ENCODE data around the gene PRKCZ. TPM values are rescaled to one million over a fixed set of nuclear protein-coding genes. Genes with fewer than 3 reads are reported as not detected.
"Not testable (repeated sequence)": the region's sequence is repeated elsewhere in the genome, so short reads cannot be mapped to it uniquely, and the experiment has no call there.

The PRKCZ gene
- total and polyA plus RNA-seq, 5 experiments from 2014 or later = 7.8 to 33.9 (median 11.3) TPM

DNA sequence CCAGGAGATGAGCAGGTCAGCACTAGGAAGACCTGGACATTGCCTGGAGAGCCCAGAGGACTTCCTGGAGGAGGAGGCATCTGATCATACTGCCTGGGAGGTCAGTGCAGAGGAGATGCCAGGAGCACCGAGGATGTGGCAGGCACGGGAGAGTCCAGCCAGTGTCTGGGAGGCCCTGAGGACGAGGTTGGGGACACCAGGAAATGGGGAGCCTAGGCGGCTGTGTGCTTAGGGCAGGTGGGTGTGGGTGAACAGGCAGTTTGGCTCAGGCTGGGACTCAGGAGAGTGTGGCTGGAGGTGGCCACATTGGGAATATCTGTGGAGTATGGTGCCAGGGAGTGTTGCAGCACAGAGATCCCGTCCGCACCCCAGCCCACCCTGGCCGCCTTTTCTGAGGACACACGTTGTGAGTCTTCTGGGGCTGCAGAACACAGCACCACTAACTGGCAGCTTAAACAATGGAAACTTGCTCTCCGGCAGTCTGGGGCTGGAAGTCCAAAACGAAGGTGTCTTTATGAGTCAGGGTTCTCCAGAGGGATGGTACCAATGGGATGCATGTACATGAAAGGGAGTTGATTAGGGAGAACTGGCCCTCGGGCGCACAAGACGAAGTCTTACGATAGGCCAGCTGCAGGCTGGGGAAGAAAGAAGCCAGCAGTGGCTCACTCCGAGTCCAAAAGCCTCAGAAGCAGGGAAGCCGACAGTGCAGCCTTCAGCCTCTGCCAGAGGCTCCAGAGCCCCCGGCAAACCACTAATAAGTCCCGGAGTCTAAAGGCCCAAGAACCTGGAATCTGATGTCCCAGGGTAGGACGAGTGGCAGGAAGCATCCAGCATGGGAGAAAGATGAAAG, 86.4 kb downstream of the PRKCZ start:
- no peaks in the 10 kb centered on the region for H3K36me3 Mint-ChIP-seq
- POLR2A ChIA-PET = no interaction called here
- peaks cover 13 to 65% (median 46%) of the 10 kb centered on the region in 4 donors for H3K4me1 Mint-ChIP-seq
- no peaks in the 10 kb centered on the region for H3K27me3 Mint-ChIP-seq
- DNase-seq = peak in 1 of 10 donors; percentile 62
- H3K9me3 Mint-ChIP-seq = no peaks in the 10 kb centered on the region
- peak overlapping the region in 7 of 10 donors; percentile 24 to 83 (median 58) for H3K27ac Mint-ChIP-seq
- no peak for ATAC-seq
- peak overlapping the region in 2 of 10 donors; percentile 50 to 71 for H3K4me3 Mint-ChIP-seq

DNA sequence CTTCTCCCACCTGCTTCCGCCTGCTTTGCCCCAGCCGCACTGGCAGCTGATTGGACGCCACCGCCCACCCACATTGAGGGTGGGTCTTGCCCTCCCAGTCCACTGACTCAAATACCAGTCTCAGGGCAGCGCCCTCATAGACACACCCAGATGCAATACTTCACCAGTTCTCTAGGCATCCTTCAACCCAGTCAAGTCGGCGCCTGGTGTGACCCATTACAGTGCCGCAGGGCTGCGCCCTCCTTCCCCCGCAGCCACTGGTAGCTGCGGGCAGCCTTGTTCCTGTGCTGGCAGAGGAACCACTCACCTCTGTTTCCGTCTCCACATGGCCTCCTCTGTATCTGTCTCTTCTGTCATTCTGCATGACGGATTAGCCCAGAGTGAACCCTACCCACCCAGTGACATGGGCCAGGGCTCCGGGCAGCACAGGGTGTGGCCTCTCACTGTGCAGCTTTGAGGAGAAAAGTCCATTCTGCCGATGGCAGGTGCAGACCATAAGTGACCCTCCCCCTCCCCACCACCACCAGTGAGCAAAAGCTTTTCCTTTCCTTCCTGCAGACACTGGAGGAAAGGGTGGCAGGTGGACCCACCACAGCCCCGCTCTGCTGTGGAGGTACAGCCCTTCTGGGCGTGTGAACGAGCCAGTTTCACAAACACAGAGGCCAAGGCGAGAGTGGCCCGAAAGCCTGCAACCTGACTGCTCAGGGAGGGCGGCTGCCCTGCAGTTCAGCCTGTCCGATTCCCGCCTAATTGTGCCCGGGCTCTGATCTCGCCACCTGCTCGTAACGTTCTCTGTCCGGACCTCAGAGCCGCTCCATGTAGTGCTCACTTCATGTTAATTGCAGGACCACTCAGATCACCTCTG, 87.3 kb downstream of the PRKCZ start:
- Mint-ChIP-seq H3K4me1 (peaks cover 13 to 59% (median 39%) of the 10 kb centered on the region in 4 donors), H3K27me3 (no peaks in the 10 kb centered on the region), H3K27ac (peak overlapping the region in 7 of 10 donors; percentile 63 to 91 (median 83)), H3K9me3 (no peaks in the 10 kb centered on the region), H3K36me3 (no peaks in the 10 kb centered on the region), H3K4me3 (peak overlapping the region in 3 of 10 donors; percentile 37 to 71 (median 51))
- peak in 2 of 10 donors; percentile 28 to 48 for DNase-seq
- no peak for ATAC-seq
- POLR2A ChIA-PET = no interaction called here

DNA sequence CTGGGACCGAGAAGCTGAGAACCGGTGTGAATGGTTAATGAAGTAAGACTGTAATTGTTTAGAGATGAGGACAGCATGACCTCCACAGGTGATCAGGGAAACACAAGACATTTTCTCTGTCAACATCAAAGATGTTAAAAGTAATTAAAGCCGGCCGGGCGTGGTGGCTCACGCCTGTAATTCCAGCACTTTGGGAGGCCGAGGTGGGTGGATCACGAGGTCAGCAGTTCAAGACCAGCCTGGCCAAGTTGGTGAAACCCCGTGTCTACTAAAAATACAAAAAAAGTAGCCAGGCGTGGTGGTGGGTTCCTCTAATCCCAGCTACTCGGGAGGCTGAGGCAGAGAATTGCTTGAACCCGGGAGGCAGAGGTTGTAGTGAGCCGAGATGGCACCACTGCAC, 88.9 kb downstream of the PRKCZ start:
- H3K4me3 Mint-ChIP-seq, H3K9me3 Mint-ChIP-seq, H3K36me3 Mint-ChIP-seq, H3K27me3 Mint-ChIP-seq, DNase-seq, ATAC-seq, H3K27ac Mint-ChIP-seq: not testable (repeated sequence)
- POLR2A ChIA-PET = interaction anchor here (2.5 kb wide), 1 partner anchor 12 kb away, joined by 5 read pairs; no protein-coding TSS in a partner anchor
- peaks cover 10 to 55% (median 36%) of the 10 kb centered on the region in 4 donors for H3K4me1 Mint-ChIP-seq

DNA sequence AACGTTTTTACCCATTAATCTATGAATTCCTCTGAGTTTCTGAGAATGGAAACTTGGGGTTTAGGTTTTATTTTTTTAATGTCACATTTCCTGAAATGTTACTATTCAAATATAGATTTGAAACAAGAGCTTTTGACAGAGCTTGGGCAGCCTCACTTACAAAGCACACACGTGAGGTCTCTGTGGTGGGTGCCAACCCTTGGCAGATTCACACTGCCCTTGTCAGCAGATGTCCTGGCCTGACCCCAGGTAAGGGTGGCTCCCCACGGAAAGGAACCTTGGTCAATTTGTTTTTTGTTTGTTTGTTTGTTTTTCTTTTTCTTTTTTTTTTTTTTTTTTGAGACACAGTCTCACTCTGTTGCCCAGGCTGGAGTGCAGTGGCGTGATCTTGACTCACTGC, 90.8 kb downstream of the PRKCZ start:
- H3K4me1 Mint-ChIP-seq = peaks cover 11 to 58% (median 33%) of the 10 kb centered on the region in 4 donors
- no peak for ATAC-seq
- POLR2A ChIA-PET = interaction anchor here (0.6 to 2.5 kb wide), 3 partner anchors 8 to 10 kb away, joined by 3 to 5 read pairs (median 5); no protein-coding TSS in a partner anchor

DNA sequence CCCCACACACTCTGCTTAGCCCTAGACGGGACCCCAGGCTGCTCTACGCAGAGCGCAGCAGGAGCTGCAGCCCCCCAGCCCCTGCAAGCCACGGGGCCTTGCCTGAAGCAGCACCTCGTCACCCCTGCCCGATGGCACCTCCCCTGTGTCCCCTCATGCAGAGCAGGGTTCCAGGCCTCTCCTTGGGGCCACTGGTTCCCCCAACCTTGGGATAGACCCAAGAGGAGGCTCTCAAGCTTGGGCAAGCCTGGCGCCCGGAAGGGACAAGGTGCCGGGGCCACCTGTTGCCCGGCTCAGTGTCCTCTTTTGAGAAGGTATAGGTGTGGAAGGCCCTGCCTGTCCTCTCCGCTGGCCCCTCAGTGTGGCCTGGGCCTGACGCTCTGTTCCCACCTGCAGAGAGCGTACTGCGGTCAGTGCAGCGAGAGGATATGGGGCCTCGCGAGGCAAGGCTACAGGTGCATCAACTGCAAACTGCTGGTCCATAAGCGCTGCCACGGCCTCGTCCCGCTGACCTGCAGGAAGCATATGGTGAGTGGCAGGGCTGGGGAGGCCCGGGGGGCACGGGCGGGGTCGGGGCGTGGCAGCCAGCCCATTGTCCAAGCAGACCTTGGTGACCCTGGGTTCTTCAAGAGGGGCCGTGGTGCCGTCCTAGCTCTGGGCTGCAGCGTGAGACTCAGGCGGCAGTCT, 93.7 kb downstream of the PRKCZ start:
- H3K27ac Mint-ChIP-seq = peak overlapping the region in 2 of 10 donors; percentile 20 to 59
- H3K4me1 Mint-ChIP-seq = peaks cover 7 to 36% (median 18%) of the 10 kb centered on the region in 4 donors
- no peaks in the 10 kb centered on the region for H3K9me3 Mint-ChIP-seq
- no peaks in the 10 kb centered on the region for H3K27me3 Mint-ChIP-seq
- H3K4me3 Mint-ChIP-seq = no peak overlapping the region
- no peak for ATAC-seq
- DNase-seq = peak in 1 of 10 donors; percentile 52
- H3K36me3 Mint-ChIP-seq = no peaks in the 10 kb centered on the region
- POLR2A ChIA-PET = no interaction called here

More for the DNA sequence above, 90.8 kb downstream of the PRKCZ start:
- H3K27ac Mint-ChIP-seq = no peak overlapping the region
- H3K36me3 Mint-ChIP-seq = no peaks in the 10 kb centered on the region
- H3K4me3 Mint-ChIP-seq = no peak overlapping the region
- no peaks in the 10 kb centered on the region for H3K9me3 Mint-ChIP-seq
- no peaks in the 10 kb centered on the region for H3K27me3 Mint-ChIP-seq
- no peak for DNase-seq

DNA sequence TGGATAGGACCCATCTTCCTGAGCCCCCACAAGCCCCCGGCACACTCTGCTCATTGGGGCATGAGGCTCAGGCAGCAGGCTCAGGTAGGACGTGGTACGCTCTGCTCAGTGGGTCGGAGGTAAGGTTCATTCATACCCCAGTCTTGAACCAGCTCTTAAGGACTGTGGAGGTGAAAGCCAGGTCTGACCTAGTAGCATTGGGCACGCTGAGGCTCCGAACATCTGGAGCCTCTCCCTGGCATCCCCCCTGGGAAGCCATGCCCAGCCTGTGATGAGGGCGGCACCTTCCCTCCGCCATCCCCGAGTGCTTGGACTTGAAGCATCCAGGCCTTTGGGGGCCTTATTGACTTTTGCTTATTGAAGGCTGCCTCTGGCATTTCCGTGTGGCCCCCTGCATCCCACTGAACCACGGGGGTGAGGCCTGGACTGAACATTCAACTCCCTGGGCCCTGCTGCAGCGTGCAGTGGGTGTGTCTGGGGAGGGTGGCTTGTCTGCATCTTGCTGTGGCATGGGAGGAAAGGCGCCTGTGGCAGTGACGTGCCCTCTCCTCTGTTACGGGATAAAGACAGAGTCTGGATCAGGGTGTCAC, 94.4 kb downstream of the PRKCZ start:
- H3K27ac Mint-ChIP-seq = peak overlapping the region in 4 of 10 donors; percentile 25 to 71 (median 57)
- H3K9me3 Mint-ChIP-seq = no peaks in the 10 kb centered on the region
- no peaks in the 10 kb centered on the region for H3K36me3 Mint-ChIP-seq
- DNase-seq (peak in 1 of 10 donors; percentile 45), ATAC-seq (no peak)
- POLR2A ChIA-PET = no interaction called here
- no peaks in the 10 kb centered on the region for H3K27me3 Mint-ChIP-seq
- peaks cover 6 to 35% (median 17%) of the 10 kb centered on the region in 4 donors for H3K4me1 Mint-ChIP-seq
- peak overlapping the region in 1 of 10 donors; percentile 4 for H3K4me3 Mint-ChIP-seq

DNA sequence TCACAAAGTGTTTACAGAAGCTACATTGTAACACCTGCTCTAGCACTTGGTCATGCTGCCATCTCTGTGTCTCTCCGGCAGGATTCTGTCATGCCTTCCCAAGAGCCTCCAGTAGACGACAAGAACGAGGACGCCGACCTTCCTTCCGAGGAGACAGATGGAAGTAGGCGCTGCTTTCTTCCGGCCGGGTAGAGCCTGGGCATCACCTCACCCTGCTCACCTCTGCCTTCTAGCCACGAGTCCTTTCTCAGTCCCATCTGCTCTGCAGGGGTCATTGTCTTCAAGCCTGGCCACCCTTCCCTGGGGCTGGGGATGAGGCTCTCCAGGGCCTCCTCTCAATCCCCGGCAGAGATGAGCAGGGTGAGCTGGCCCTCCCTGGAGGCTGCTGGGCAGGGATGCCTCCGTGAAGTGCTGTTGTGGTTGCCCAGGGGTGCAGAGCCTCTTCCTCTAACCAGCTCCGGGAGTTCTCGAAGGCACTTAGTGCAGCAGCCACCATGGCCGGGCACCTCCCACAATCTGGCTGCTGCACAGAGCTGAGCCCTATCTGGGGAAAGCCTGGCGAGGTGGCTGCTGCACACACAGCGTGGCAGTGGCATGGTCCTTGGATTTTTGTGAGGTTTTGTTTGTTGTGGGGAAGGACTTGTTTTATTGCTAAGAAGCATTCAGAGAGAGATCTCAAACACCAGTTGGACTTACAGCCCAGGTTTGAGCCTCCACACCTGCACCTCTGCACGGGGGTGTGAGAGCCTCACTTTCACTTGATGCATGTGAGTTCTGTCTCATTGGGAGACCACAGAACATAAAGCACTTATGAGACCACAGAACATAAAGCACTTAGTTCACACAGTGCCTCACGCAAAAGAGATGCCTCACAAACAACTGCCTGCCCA, 96.0 kb downstream of the PRKCZ start:
- Mint-ChIP-seq H3K27ac (peak overlapping the region in 2 of 10 donors; percentile 29 to 48), H3K4me3 (peak overlapping the region in 1 of 10 donors; percentile 24), H3K27me3 (no peaks in the 10 kb centered on the region), H3K36me3 (peaks cover 0 to 3% (median 3%) of the 10 kb centered on the region in 3 donors), H3K9me3 (no peaks in the 10 kb centered on the region), H3K4me1 (peaks cover 3 to 33% (median 17%) of the 10 kb centered on the region in 4 donors)
- POLR2A ChIA-PET = no interaction called here
- ATAC-seq (peak; percentile 69 to 73), DNase-seq (peak in 8 of 10 donors; percentile 23 to 69 (median 54))

DNA sequence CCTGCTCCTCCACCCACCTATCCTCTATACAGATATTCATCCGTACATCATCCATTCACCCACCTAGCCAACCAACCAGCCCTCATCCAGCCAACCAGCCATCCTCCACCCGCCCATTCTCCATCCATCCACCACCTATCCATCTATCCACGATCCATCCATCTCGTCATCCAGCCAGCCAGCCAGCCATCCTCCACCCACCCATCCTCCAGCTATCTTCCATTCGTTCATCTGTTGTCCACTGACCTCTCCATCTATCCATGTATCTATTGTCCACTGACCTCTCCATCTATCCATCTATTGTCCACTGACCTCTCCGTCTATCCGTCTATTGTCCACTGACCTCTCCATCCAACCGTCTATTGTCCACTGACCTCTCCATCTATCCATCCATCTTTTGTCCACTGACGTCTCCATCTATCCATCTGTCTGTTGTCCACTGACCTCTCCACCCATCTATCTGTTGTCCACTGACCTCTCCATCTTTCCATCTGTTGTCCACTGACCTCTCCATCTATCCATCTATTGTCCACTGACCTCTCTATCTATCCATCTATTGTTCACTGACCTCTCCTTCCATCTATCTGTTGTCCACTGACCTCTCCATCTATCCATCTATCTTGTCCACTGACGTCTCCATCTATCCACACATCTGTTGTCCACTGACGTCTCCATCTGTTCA, 96.8 kb downstream of the PRKCZ start:
- POLR2A ChIA-PET = no interaction called here
- Mint-ChIP-seq H3K4me1 (peaks cover 5 to 41% (median 24%) of the 10 kb centered on the region in 4 donors), H3K36me3 (peaks cover 0 to 5% (median 3%) of the 10 kb centered on the region in 3 donors), H3K27me3 (no peaks in the 10 kb centered on the region), H3K9me3 (no peaks in the 10 kb centered on the region), H3K27ac (no peak overlapping the region), H3K4me3 (no peak overlapping the region)
- ATAC-seq = no peak
- DNase-seq = no peak

DNA sequence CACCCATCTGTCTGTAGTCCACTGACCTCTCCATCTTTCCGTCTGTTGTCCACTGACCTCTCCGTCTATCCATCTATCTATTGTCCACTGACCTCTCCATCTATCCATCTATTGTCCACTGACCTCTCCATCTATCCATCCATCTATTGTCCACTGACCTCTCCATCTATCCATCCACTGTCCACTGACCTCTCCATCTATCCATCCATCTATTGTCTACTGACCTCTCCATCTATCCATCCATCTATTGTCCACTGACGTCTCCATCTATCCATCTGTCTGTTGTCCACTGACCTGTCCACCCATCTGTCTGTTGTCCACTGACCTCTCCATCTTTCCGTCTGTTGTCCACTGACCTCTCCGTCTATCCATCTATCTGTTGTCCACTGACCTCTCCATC, 97.7 kb downstream of the PRKCZ start:
- ATAC-seq, H3K36me3 Mint-ChIP-seq, H3K27ac Mint-ChIP-seq, POLR2A ChIA-PET, H3K9me3 Mint-ChIP-seq, H3K4me3 Mint-ChIP-seq, DNase-seq, H3K27me3 Mint-ChIP-seq: not testable (repeated sequence)
- peaks cover 9 to 41% (median 29%) of the 10 kb centered on the region in 4 donors for H3K4me1 Mint-ChIP-seq

DNA sequence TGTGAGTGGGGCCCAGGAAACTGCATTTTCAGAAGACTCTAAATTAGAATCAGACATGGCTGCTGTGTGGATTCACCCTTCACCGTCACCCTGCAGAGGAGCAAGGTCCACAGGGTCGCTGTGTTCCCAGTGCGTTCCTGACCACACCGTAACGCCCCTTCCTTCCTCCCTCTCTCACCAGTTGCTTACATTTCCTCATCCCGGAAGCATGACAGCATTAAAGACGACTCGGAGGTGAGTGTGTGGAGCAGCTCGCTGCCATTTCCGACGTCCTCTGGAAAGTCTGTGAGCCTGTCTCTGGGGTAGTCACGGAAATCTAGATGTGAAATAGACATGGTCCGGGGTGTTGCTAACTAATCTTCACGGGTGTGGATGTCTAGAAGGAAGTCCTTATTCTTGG, 98.5 kb downstream of the PRKCZ start:
- H3K36me3 Mint-ChIP-seq = peaks cover 0 to 7% (median 6%) of the 10 kb centered on the region in 3 donors
- DNase-seq (peak in 8 of 10 donors; percentile 53 to 85 (median 66)), ATAC-seq (peak; percentile 68 to 70)
- no peaks in the 10 kb centered on the region for H3K27me3 Mint-ChIP-seq
- POLR2A ChIA-PET = interaction anchor here (0.6 to 1.1 kb wide), 2 partner anchors 243 to 586 kb away, joined by 3 to 5 read pairs; partner anchors contain the start of genes MORN1 and RER1
- H3K4me3 Mint-ChIP-seq = no peak overlapping the region
- no peak overlapping the region for H3K27ac Mint-ChIP-seq
- no peaks in the 10 kb centered on the region for H3K9me3 Mint-ChIP-seq
- peaks cover 9 to 42% (median 33%) of the 10 kb centered on the region in 4 donors for H3K4me1 Mint-ChIP-seq

Measured in naive thymus-derived CD8-positive, alpha-beta T cell (primary cell).